ENCODE results near the gene PLK2. TPM values are rescaled to one million over a fixed set of nuclear protein-coding genes. Genes with fewer than 3 reads are reported as not detected.

PLK2 gene
- total and polyA plus RNA-seq, 2 of the 8 experiments (the other 6 are each of a cell fraction or from before 2014, with no cell fraction given) = 5.8 to 20.6 TPM

GRCh38 chr5:58455480-58455879 is 4.4 kb downstream of the PLK2 start:
- H2AFZ ChIP-seq (ENCODE audit: low read length) = no peak overlapping the region
- no peak overlapping the region for H3K56ac ChIP-seq (replicated peaks; ENCODE audit: insufficient read length, low read depth, low read length)
- 0 out of 4 replicates have a peak, but pooled peaks cover 0 to 2% of the 10 kb centered on the region in 2 experiments for H3K79me2 ChIP-seq (ENCODE audit: control insufficient read depth in 1 of 2, insufficient read depth in 2 of 2, low read length in 2 of 2)
- no peak overlapping the region for H2BK12ac ChIP-seq (ENCODE audit: low read depth, low read length)
- no peak overlapping the region for H2BK15ac ChIP-seq (ENCODE audit: low read length)
- no peak overlapping the region for H2BK5ac ChIP-seq (ENCODE audit: low read depth, low read length)
- DNase-seq (ENCODE audit: low read depth in 1 of 2, low spot score in 2 of 2) (no peak), FAIRE-seq (no peak)
- WGBS, 2 experiments (ENCODE audit: extremely low coverage in 1 of 2, insufficient coverage in 1 of 2, insufficient read length in 1 of 2, insufficient replicate concordance in 2 of 2, low coverage in 1 of 2, low lambda C conversion rate in 2 of 2, missing lambda C conversion rate in 1 of 2) = 93% methylated on average over 5 of the region's 5 CpGs; no CpG with 5 or more reads in 1 of the 2 experiments
- H3K79me1 ChIP-seq (ENCODE audit: low read depth, low read length) = no peaks in the 10 kb centered on the region
- no peak overlapping the region for H3K14ac ChIP-seq (ENCODE audit: insufficient read length)
- no peak overlapping the region for H2AK5ac ChIP-seq (ENCODE audit: low read depth, low read length)
- no peak overlapping the region for H3K4ac ChIP-seq (replicated peaks; ENCODE audit: insufficient read length, low read depth, low read length)
- no peak overlapping the region for H3K9ac ChIP-seq (replicated peaks in 1 of 4; ENCODE audit: extremely low read depth in 1 of 4, low read depth in 3 of 4, low read length in 3 of 4)
- TF ChIP-seq SP4 (IDR thresholded peaks at IDR 0.05; ENCODE audit: low read length) = no peak
- no peak for TF ChIP-seq SIX5 (IDR thresholded peaks at IDR 0.05; ENCODE audit: low read depth, low read length)
- no peak for TF ChIP-seq GTF2F1 (IDR thresholded peaks at IDR 0.05; ENCODE audit: borderline replicate concordance, low read depth, low read length)
- TF ChIP-seq TAF7 (optimal IDR thresholded peaks at IDR 0.05; ENCODE audit: borderline replicate concordance, low read depth, low read length) = no peak
- no peak for TF ChIP-seq RFX5 (IDR thresholded peaks at IDR 0.05; ENCODE audit: borderline replicate concordance, low read depth, low read length)
- TF ChIP-seq, protein P1, sequence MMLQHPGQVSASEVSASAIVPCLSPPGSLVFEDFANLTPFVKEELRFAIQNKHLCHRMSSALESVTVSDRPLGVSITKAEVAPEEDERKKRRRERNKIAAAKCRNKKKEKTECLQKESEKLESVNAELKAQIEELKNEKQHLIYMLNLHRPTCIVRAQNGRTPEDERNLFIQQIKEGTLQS (IDR thresholded peaks at IDR 0.05; ENCODE audit: insufficient read depth, low read depth, low read length) = no peak
- no peak for TF ChIP-seq ASH2L (IDR thresholded peaks at IDR 0.05; ENCODE audit: low read length)
- TF ChIP-seq MAFK (IDR thresholded peaks at IDR 0.05; ENCODE audit: low read depth, low read length) = no peak
- no peak for TF ChIP-seq CTBP2 (IDR thresholded peaks at IDR 0.05; ENCODE audit: borderline replicate concordance, insufficient read depth, insufficient read length, low read length)
- TF ChIP-seq NRF1 (IDR thresholded peaks at IDR 0.05; ENCODE audit: low read depth, low read length) = no peak
- TF ChIP-seq SP2 (IDR thresholded peaks at IDR 0.05; ENCODE audit: low read length) = no peak
- no peak for TF ChIP-seq BACH1 (IDR thresholded peaks at IDR 0.05; ENCODE audit: low read length)
- H4K91ac ChIP-seq (replicated peaks; ENCODE audit: insufficient read length, low read length) = no peak overlapping the region
- H3K27ac ChIP-seq (ENCODE audit: low read depth, low read length) = no peak overlapping the region
- H2BK120ac ChIP-seq (replicated peaks; ENCODE audit: low read depth, low read length) = no peak overlapping the region
- ChIA-PET POLR2A (ENCODE audit: partially characterized antibody) (interaction anchor here (0.7 to 1.4 kb wide), 2 partner anchors 11 to 222 kb away, joined by 3 to 4 read pairs; no protein-coding TSS in a partner anchor), CTCF (ENCODE audit: partially characterized antibody) (interaction anchor here (1.4 to 1.7 kb wide), 3 partner anchors 121 to 805 kb away, joined by 3 to 5 read pairs (median 3); no protein-coding TSS in a partner anchor)
- no peak overlapping the region for H4K8ac ChIP-seq (ENCODE audit: extremely low read depth, insufficient read depth, low read length)
- no peak overlapping the region for H3K23ac ChIP-seq (ENCODE audit: insufficient read length)
- no peak overlapping the region for H3K18ac ChIP-seq (ENCODE audit: extremely low read depth, low read length)
- H2BK20ac ChIP-seq (ENCODE audit: low read length) = no peak overlapping the region
- H3K4me3 ChIP-seq (ENCODE audit: extremely low read depth in 1 of 4, insufficient read depth in 2 of 4, low read depth in 3 of 4, low read length in 4 of 4) = no peak overlapping the region
- peaks cover 0 to 3% (median 2%) of the 10 kb centered on the region in 4 experiments; a peak in 3 of 7 replicates for H3K27me3 ChIP-seq (replicated peaks in 1 of 4; ENCODE audit: control insufficient read depth in 3 of 4, extremely low read depth in 1 of 4, insufficient read depth in 3 of 4, low read length in 3 of 4)
- H4K20me1 ChIP-seq (replicated peaks in 1 of 2; ENCODE audit: control insufficient read depth in 1 of 2, insufficient read depth in 2 of 2, low read length in 2 of 2) = peaks cover 0 to 2% of the 10 kb centered on the region in 2 experiments
- H4K5ac ChIP-seq (ENCODE audit: insufficient read length, low read depth, low read length) = no peak overlapping the region
- H3K36me3 ChIP-seq (ENCODE audit: control insufficient read depth in 2 of 4, insufficient read depth in 4 of 4, low read length in 3 of 4) = peaks cover 8 to 35% (median 26%) of the 10 kb centered on the region in 4 experiments
- no peaks in the 10 kb centered on the region for H3K9me3 ChIP-seq (ENCODE audit: insufficient read depth in 2 of 2, low read depth in 1 of 2, low read length in 1 of 2)
- H3K4me2 ChIP-seq (ENCODE audit: insufficient read depth in 1 of 2, low read depth in 2 of 2, low read length in 2 of 2) = no peak overlapping the region
- peaks cover 0 to 4% (median 2%) of the 10 kb centered on the region in 4 experiments; a peak in 3 of 7 replicates for H3K4me1 ChIP-seq (replicated peaks in 1 of 4; ENCODE audit: control insufficient read depth in 3 of 4, insufficient read depth in 4 of 4, low read length in 3 of 4)
- no peaks in the 10 kb centered on the region; the same call in 1 of the 2 replicates for H3K23me2 ChIP-seq (ENCODE audit: low read depth, low read length)
